NCI-H524 (cell line): ENCODE measurements around the gene UNC79.

Experiments used
- DNase-seq, 2 experiments: peaks; one replicate each; lab custom pipeline; 2025; lab: John Stamatoyannopoulos, UW

Gene UNC79

DNA sequence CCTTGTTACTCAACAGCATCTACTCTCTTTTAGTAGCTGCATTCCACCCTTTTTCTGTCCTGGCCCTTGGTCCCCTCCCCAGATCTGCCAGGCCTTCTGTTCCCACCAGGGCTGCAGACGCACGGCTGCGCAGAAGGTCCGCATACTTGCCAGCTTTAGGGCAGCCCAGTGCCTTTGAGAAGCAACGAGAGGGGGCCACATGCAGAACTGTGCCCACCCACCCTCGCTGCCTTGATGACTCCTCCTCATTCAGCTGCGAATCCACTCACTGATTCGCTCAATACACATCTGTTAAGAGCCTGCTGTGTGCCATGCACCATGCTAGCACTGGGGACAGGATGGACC lies 318.3 kb downstream of the UNC79 start:
- no peak for DNase-seq

DNA sequence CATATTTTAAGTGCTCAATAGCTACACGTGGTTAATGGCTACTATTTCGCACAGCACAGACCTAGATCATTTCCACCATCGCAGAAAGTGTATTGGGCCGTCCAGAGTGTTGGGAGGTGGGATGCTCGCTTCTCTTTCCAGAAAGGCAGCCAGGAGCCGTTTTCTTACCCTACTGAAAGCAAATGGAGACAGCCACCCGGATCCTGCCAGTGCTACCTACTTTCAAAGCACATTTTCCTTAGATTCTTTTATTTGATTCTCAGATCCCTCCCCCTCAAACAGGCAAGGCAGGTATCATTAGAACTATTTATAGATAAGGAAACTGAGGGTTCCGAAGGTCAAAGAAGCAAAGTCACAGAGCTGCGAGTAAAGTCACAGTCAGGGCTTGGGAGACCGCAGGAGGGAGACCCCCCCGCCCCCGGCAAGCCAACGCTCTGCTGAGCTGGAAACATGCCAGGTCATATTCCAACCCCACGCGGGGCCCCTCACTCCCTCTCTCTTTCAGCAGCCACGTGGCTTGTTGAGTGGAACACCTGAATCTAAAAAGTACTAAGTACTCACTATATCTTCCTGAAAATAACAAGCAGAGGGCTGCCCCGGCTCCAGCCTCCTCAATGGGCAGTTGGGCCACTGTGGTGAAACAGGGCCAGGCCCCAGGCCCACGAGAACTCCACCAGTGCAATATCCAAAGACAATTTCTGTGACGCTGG lies 321.4 kb downstream of the UNC79 start:
- no peak for DNase-seq

GRCh38 chr14:93752980-93753561 lies 322.3 kb downstream of the UNC79 start:
- DNase-seq = no peak

DNA sequence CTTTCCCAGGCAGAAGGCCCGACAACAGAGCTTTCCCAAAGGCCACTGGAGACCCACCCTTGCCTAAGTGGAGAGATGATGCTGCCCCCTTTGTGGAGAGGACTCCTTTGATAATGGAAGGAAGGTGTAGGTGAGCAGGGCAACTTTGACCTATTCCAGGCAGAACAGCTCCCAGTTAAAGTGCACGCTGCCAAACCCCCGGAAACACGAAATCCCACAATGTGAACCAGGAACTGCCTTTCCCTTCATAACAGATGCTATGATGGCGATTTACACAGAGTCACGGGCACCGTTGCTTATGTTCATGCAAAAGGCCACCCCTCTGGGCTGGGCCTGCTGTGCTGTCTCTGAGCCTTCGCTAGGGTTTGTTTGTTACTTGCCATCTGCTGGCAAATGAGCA lies 322.9 kb downstream of the UNC79 start:
- no peak for DNase-seq

DNA sequence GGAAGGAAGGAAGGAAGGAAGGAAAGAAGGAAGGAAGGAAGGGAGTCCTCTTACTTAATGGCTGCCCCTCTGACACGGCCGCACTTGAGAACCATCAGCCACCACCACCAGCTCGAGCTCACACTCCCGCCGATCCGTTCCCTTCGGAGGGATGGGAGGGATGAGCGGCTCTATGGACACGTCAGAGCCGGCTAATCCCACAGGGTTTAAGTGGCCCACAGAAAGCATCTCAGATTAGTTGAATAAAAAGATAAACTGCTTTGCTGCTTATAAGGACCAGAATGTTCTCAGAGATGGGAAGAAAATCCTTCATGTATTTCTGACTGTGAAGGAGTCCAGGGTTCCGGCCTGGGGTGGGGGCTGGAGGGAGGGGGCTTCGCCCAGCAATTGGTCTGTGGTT lies 326.5 kb downstream of the UNC79 start:
- DNase-seq = no peak
